ENCODE data around the gene CCDC7. TPM values are rescaled to one million over a fixed set of nuclear protein-coding genes. Genes with fewer than 3 reads are reported as not detected.
A peak's percentile ranks its signal among the peaks of the same experiment; 100 is the strongest.
"Not testable (repeated sequence)": the region's sequence is repeated elsewhere in the genome, so short reads cannot be mapped to it uniquely, and the experiment has no call there.

CCDC7 gene
- total RNA-seq, 1 experiment from 2014 or later = 1.9 TPM

GRCh38 chr10:32909456-32909855 lies 463.5 kb downstream of the CCDC7 start (continued):
- TF ChIP-seq ZNF425 (CRISPR knock-in tag; conservative IDR thresholded peaks at IDR 0.05) = no peak
- no peak for TF ChIP-seq TCF7 (CRISPR knock-in tag; IDR thresholded peaks at IDR 0.05; ENCODE audit: low read depth)
- no peak for TF ChIP-seq FOXJ3 (CRISPR knock-in tag; IDR thresholded peaks at IDR 0.05; ENCODE audit: borderline replicate concordance)
- TF ChIP-seq HMGXB4 (CRISPR knock-in tag; IDR thresholded peaks at IDR 0.05) = no peak
- no peak for TF ChIP-seq ZNF396 (CRISPR knock-in tag; IDR thresholded peaks at IDR 0.05; ENCODE audit: borderline replicate concordance)

GRCh38 chr10:32909970-32910369 lies 464.0 kb downstream of the CCDC7 start:
- CTCF ChIA-PET; POLR2A ChIA-PET; H3K4me1 Mint-ChIP-seq; ATAC-seq; H3K27me3 Mint-ChIP-seq (ENCODE audit: low read depth); H3K4me3 Mint-ChIP-seq; DNase-seq (ENCODE audit: low spot score); H3K9me3 Mint-ChIP-seq: not testable (repeated sequence)
- Mint-ChIP-seq H3K36me3 (peaks cover 78% of the 10 kb centered on the region), H3K27ac (0 out of 2 replicates have a peak overlapping the region, but pooled peaks have one; percentile 59)

GRCh38 chr10:32911285-32912016 lies 465.5 kb downstream of the CCDC7 start:
- Mint-ChIP-seq H3K36me3 (peaks cover 83% of the 10 kb centered on the region), H3K4me1 (no peaks in the 10 kb centered on the region), H3K27me3 (ENCODE audit: low read depth) (no peaks in the 10 kb centered on the region), H3K9me3 (no peaks in the 10 kb centered on the region), H3K27ac (no peak overlapping the region; the same call in 1 of the 2 replicates), H3K4me3 (no peak overlapping the region)
- ATAC-seq = no peak
- no peak for DNase-seq (ENCODE audit: low spot score)
- POLR2A ChIA-PET = no interaction called here
- CTCF ChIA-PET = no interaction called here
- TF ChIP-seq, protein P1, sequence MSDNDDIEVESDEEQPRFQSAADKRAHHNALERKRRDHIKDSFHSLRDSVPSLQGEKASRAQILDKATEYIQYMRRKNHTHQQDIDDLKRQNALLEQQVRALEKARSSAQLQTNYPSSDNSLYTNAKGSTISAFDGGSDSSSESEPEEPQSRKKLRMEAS (CRISPR knock-in tag; IDR thresholded peaks at IDR 0.05) = no peak
- TF ChIP-seq, protein P2, sequence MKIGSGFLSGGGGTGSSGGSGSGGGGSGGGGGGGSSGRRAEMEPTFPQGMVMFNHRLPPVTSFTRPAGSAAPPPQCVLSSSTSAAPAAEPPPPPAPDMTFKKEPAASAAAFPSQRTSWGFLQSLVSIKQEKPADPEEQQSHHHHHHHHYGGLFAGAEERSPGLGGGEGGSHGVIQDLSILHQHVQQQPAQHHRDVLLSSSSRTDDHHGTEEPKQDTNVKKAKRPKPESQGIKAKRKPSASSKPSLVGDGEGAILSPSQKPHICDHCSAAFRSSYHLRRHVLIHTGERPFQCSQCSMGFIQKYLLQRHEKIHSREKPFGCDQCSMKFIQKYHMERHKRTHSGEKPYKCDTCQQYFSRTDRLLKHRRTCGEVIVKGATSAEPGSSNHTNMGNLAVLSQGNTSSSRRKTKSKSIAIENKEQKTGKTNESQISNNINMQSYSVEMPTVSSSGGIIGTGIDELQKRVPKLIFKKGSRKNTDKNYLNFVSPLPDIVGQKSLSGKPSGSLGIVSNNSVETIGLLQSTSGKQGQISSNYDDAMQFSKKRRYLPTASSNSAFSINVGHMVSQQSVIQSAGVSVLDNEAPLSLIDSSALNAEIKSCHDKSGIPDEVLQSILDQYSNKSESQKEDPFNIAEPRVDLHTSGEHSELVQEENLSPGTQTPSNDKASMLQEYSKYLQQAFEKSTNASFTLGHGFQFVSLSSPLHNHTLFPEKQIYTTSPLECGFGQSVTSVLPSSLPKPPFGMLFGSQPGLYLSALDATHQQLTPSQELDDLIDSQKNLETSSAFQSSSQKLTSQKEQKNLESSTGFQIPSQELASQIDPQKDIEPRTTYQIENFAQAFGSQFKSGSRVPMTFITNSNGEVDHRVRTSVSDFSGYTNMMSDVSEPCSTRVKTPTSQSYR (CRISPR knock-in tag; IDR thresholded peaks at IDR 0.05) = no peak
- TF ChIP-seq ATF6 (CRISPR knock-in tag; IDR thresholded peaks at IDR 0.05) (no peak), NFYB (CRISPR knock-in tag; conservative IDR thresholded peaks at IDR 0.05; ENCODE audit: low read depth) (no peak), FOXK1 (CRISPR knock-in tag; IDR thresholded peaks at IDR 0.05) (no peak), ZNF219 (CRISPR knock-in tag; IDR thresholded peaks at IDR 0.05; ENCODE audit: borderline replicate concordance) (no peak)
- TF ChIP-seq, protein P3, sequence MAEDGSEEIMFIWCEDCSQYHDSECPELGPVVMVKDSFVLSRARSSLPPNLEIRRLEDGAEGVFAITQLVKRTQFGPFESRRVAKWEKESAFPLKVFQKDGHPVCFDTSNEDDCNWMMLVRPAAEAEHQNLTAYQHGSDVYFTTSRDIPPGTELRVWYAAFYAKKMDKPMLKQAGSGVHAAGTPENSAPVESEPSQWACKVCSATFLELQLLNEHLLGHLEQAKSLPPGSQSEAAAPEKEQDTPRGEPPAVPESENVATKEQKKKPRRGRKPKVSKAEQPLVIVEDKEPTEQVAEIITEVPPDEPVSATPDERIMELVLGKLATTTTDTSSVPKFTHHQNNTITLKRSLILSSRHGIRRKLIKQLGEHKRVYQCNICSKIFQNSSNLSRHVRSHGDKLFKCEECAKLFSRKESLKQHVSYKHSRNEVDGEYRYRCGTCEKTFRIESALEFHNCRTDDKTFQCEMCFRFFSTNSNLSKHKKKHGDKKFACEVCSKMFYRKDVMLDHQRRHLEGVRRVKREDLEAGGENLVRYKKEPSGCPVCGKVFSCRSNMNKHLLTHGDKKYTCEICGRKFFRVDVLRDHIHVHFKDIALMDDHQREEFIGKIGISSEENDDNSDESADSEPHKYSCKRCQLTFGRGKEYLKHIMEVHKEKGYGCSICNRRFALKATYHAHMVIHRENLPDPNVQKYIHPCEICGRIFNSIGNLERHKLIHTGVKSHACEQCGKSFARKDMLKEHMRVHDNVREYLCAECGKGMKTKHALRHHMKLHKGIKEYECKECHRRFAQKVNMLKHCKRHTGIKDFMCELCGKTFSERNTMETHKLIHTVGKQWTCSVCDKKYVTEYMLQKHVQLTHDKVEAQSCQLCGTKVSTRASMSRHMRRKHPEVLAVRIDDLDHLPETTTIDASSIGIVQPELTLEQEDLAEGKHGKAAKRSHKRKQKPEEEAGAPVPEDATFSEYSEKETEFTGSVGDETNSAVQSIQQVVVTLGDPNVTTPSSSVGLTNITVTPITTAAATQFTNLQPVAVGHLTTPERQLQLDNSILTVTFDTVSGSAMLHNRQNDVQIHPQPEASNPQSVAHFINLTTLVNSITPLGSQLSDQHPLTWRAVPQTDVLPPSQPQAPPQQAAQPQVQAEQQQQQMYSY (CRISPR knock-in tag; IDR thresholded peaks at IDR 0.05) = no peak
- TF ChIP-seq, protein P4, sequence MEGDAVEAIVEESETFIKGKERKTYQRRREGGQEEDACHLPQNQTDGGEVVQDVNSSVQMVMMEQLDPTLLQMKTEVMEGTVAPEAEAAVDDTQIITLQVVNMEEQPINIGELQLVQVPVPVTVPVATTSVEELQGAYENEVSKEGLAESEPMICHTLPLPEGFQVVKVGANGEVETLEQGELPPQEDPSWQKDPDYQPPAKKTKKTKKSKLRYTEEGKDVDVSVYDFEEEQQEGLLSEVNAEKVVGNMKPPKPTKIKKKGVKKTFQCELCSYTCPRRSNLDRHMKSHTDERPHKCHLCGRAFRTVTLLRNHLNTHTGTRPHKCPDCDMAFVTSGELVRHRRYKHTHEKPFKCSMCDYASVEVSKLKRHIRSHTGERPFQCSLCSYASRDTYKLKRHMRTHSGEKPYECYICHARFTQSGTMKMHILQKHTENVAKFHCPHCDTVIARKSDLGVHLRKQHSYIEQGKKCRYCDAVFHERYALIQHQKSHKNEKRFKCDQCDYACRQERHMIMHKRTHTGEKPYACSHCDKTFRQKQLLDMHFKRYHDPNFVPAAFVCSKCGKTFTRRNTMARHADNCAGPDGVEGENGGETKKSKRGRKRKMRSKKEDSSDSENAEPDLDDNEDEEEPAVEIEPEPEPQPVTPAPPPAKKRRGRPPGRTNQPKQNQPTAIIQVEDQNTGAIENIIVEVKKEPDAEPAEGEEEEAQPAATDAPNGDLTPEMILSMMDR (IDR thresholded peaks at IDR 0.05) = no peak
